Stimulated activated memory B cell treated with anti-CD40 and anti-IgM and Interleukin-4, amounts not matched to agents 10 μg/mL and 1 μg/mL and 100 μg/mL, for 72 hours (primary cell): ENCODE results near the gene NHS.

Experiments used
- ATAC-seq: fragments of 150-1000 bp; cut with Tn5 transposase; 2 replicates; pipeline ENCODE4 v1.10.0; 2021
- H3K27ac Mint-ChIP-seq: one replicate; pipeline ENCODE4 v1.8.0; 2022; ENCODE audit warnings: mild to moderate bottlenecking, mixed read lengths
- H3K27me3 Mint-ChIP-seq: one replicate; pipeline ENCODE4 v1.8.0; 2022; ENCODE audit warnings: mixed read lengths
- H3K36me3 Mint-ChIP-seq: one replicate; pipeline ENCODE4 v1.8.0; 2022; ENCODE audit warnings: mixed read lengths
- H3K4me1 Mint-ChIP-seq: one replicate; pipeline ENCODE4 v1.8.0; 2022; ENCODE audit warnings: mixed read lengths
- H3K4me3 Mint-ChIP-seq: one replicate; pipeline ENCODE4 v1.8.0; 2022; ENCODE audit warnings: mild to moderate bottlenecking, moderate library complexity, mixed read lengths
- H3K9me3 Mint-ChIP-seq: one replicate; pipeline ENCODE4 v1.8.0; 2022; ENCODE audit warnings: mixed read lengths

Gene NHS

GRCh38 chrX:17670874-17671273, 295.9 kb downstream of the NHS start:
- H3K27ac Mint-ChIP-seq = no peak overlapping the region
- no peak overlapping the region for H3K4me3 Mint-ChIP-seq

GRCh38 chrX:17674601-17675000, 299.6 kb downstream of the NHS start:
- no peaks in the 10 kb centered on the region for H3K9me3 Mint-ChIP-seq
- H3K27me3 Mint-ChIP-seq = peaks cover 9% of the 10 kb centered on the region
- no peak overlapping the region for H3K27ac Mint-ChIP-seq
- H3K4me1 Mint-ChIP-seq = no peaks in the 10 kb centered on the region
- H3K36me3 Mint-ChIP-seq = no peaks in the 10 kb centered on the region
- no peak for ATAC-seq
- no peak overlapping the region for H3K4me3 Mint-ChIP-seq

More at GRCh38 chrX:17670874-17671273, 295.9 kb downstream of the NHS start:
- Mint-ChIP-seq H3K36me3 (no peaks in the 10 kb centered on the region), H3K27me3 (peaks cover 8% of the 10 kb centered on the region), H3K4me1 (no peaks in the 10 kb centered on the region), H3K9me3 (no peaks in the 10 kb centered on the region)
- ATAC-seq = no peak

DNA sequence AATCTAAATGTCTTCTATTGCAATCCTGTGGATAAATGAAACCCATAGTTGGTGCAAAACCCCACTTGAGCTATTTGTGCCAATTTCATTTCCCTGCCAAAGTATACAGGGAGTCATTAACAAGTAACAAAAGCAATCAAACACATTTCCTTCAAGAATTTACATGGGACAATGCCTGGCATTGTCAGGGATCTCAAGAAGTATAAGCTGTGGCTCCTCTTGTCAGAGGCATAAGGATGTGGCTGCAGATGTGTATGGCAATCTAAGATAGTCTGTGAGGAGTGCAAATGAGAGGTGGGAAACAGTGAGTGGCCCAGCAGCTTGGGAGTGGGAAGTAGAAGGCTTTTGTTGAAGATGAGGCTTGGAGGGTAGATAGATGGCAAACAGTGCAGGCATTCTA, 304.3 kb downstream of the NHS start:
- Mint-ChIP-seq H3K9me3 (no peaks in the 10 kb centered on the region), H3K4me1 (no peaks in the 10 kb centered on the region), H3K4me3 (no peak overlapping the region), H3K36me3 (no peaks in the 10 kb centered on the region), H3K27ac (no peak overlapping the region), H3K27me3 (peaks cover 20% of the 10 kb centered on the region)
- ATAC-seq = no peak

GRCh38 chrX:17679820-17680219, 304.8 kb downstream of the NHS start:
- no peak overlapping the region for H3K4me3 Mint-ChIP-seq
- no peak overlapping the region for H3K27ac Mint-ChIP-seq
- no peak for ATAC-seq
- peaks cover 20% of the 10 kb centered on the region for H3K27me3 Mint-ChIP-seq
- no peaks in the 10 kb centered on the region for H3K9me3 Mint-ChIP-seq
- H3K36me3 Mint-ChIP-seq = no peaks in the 10 kb centered on the region
- H3K4me1 Mint-ChIP-seq = no peaks in the 10 kb centered on the region

DNA sequence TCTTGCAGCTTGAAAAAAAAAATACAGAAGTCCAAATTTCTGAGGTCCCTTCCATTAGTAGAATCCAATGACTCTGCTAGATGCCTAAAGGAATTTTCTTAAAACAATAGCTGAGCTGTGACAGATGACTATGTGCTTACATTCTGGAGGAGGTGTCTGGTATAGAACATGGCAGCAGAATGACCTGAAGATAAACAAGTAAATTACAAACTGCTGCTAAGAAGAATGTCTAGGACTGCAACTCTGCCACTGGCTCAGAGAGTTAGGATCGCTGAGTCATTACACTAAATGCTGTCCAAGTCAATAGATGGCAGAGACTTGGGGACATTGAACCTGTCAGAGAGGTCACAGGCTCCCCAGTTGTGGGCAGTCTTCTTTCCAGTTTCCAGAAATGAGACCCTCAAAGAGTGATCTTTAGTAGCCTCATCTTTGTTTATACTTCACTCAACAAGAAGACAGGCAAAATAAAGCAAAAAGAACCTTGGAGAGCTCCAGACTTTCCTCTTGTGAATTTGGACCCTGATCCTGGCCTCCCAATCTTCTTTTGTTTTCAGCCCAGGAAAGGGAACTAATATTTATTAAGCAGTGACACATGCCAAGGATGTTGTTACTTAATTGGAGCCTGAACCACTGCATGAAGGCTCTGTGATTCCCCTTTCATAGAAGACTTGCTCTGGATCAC, 305.9 kb downstream of the NHS start:
- Mint-ChIP-seq H3K9me3 (no peaks in the 10 kb centered on the region), H3K27me3 (peaks cover 20% of the 10 kb centered on the region), H3K4me3 (no peak overlapping the region), H3K36me3 (no peaks in the 10 kb centered on the region), H3K4me1 (no peaks in the 10 kb centered on the region), H3K27ac (no peak overlapping the region)
- no peak for ATAC-seq

GRCh38 chrX:17682259-17682658, 307.3 kb downstream of the NHS start:
- Mint-ChIP-seq H3K36me3 (no peaks in the 10 kb centered on the region), H3K27ac (no peak overlapping the region), H3K27me3 (peaks cover 20% of the 10 kb centered on the region), H3K4me1 (no peaks in the 10 kb centered on the region), H3K9me3 (no peaks in the 10 kb centered on the region), H3K4me3 (no peak overlapping the region)
- ATAC-seq = no peak

DNA sequence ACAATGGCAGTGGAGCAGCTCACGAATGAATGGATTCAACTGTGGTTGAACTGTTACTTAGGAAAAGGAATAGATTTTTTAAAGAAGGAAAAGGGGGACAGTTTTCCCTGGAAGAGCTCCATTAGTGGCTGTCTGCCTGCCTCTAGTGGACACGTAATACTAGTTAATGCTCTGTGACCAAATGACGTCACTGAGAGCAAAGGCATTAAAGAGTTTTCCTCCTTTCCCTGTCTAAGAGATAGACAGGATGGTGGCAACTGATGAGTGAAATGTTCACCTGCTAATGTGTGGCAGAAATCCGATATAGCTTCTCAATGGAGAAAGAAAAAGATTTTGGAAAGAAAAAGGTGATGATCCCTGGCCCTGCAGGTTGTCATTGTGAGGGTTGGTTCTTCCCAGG, 310.0 kb downstream of the NHS start:
- Mint-ChIP-seq H3K27me3 (peaks cover 15% of the 10 kb centered on the region), H3K27ac (no peak overlapping the region), H3K4me3 (no peak overlapping the region), H3K36me3 (no peaks in the 10 kb centered on the region), H3K4me1 (no peaks in the 10 kb centered on the region), H3K9me3 (no peaks in the 10 kb centered on the region)
- ATAC-seq = no peak

- H3K36me3 Mint-ChIP-seq = no peaks in the 10 kb centered on the region
- no peaks in the 10 kb centered on the region for H3K4me1 Mint-ChIP-seq
- H3K9me3 Mint-ChIP-seq = no peaks in the 10 kb centered on the region
- peaks cover 9% of the 10 kb centered on the region for H3K27me3 Mint-ChIP-seq
- no peak overlapping the region for H3K4me3 Mint-ChIP-seq
- ATAC-seq = no peak
- H3K27ac Mint-ChIP-seq = no peak overlapping the region
Observed at GRCh38 chrX:17687648-17688047, 312.6 kb downstream of the NHS start.

- H3K4me3 Mint-ChIP-seq = no peak overlapping the region
- no peak overlapping the region for H3K27ac Mint-ChIP-seq
- H3K9me3 Mint-ChIP-seq = no peaks in the 10 kb centered on the region
- no peaks in the 10 kb centered on the region for H3K36me3 Mint-ChIP-seq
- H3K4me1 Mint-ChIP-seq = no peaks in the 10 kb centered on the region
- peaks cover 9% of the 10 kb centered on the region for H3K27me3 Mint-ChIP-seq
- no peak for ATAC-seq
Observed at GRCh38 chrX:17689971-17690409, 315.0 kb downstream of the NHS start.

GRCh38 chrX:17692709-17693346, 317.8 kb downstream of the NHS start:
- Mint-ChIP-seq H3K27ac (no peak overlapping the region), H3K4me3 (no peak overlapping the region), H3K4me1 (no peaks in the 10 kb centered on the region), H3K9me3 (no peaks in the 10 kb centered on the region), H3K27me3 (peaks cover 9% of the 10 kb centered on the region), H3K36me3 (no peaks in the 10 kb centered on the region)
- ATAC-seq = no peak

DNA sequence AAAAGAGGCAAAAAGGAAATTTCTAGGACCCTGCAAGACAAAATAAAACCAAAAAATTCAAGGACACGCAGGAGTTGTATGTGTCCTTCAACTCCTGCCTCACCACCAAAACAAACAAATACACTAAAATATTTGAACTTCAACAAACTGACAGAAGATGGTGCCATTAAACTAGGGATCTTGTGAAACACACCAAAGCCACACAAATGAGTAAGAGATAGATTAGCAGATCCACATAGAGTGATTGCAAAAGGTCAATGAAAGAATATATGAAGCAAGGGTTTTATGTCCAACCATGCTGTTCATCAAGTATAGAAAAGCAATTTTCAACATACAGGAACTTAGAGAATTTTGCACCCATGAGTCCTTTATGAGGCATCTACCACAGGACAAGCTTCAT, 322.2 kb downstream of the NHS start:
- Mint-ChIP-seq H3K4me3 (no peak overlapping the region), H3K36me3 (no peaks in the 10 kb centered on the region), H3K4me1 (no peaks in the 10 kb centered on the region), H3K27ac (no peak overlapping the region), H3K27me3 (peaks cover 8% of the 10 kb centered on the region), H3K9me3 (no peaks in the 10 kb centered on the region)
- no peak for ATAC-seq

GRCh38 chrX:17700976-17701375, 326.0 kb downstream of the NHS start:
- Mint-ChIP-seq H3K4me1 (no peaks in the 10 kb centered on the region), H3K27me3 (peaks cover 8% of the 10 kb centered on the region), H3K4me3 (no peak overlapping the region), H3K36me3 (no peaks in the 10 kb centered on the region), H3K9me3 (no peaks in the 10 kb centered on the region), H3K27ac (no peak overlapping the region)
- ATAC-seq = no peak

DNA sequence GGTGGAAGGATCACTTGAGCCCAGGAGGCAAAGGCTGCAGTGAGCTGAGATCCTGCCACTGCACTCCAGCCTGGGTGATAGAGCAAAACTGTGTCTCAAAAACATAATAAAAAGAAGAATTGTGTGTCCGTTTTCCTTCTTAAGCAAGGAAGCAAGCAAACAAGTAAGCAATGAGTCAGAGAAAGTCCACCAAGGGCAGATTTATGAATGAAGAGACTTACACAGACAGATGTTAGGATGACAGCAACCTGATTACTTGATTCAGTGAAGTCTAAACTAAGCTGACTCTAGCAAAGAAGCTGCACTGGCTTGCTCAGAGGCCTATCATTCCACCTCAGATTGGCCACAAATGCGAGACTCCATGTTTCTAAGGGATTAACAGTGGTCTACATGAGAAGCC, 328.2 kb downstream of the NHS start:
- Mint-ChIP-seq H3K27me3 (peaks cover 8% of the 10 kb centered on the region), H3K4me3 (no peak overlapping the region)

GRCh38 chrX:17705211-17705610, 330.2 kb downstream of the NHS start:
- Mint-ChIP-seq H3K27ac (no peak overlapping the region), H3K4me1 (no peaks in the 10 kb centered on the region), H3K36me3 (no peaks in the 10 kb centered on the region), H3K27me3 (peaks cover 8% of the 10 kb centered on the region), H3K4me3 (no peak overlapping the region), H3K9me3 (no peaks in the 10 kb centered on the region)
- no peak for ATAC-seq

More for the DNA sequence above, 328.2 kb downstream of the NHS start:
- Mint-ChIP-seq H3K9me3 (no peaks in the 10 kb centered on the region), H3K36me3 (no peaks in the 10 kb centered on the region), H3K27ac (no peak overlapping the region), H3K4me1 (no peaks in the 10 kb centered on the region)
- no peak for ATAC-seq

GRCh38 chrX:17706676-17707075, 331.7 kb downstream of the NHS start:
- Mint-ChIP-seq H3K4me1 (no peaks in the 10 kb centered on the region), H3K27ac (no peak overlapping the region), H3K4me3 (no peak overlapping the region), H3K9me3 (no peaks in the 10 kb centered on the region), H3K27me3 (peaks cover 5% of the 10 kb centered on the region), H3K36me3 (no peaks in the 10 kb centered on the region)
- ATAC-seq = no peak

DNA sequence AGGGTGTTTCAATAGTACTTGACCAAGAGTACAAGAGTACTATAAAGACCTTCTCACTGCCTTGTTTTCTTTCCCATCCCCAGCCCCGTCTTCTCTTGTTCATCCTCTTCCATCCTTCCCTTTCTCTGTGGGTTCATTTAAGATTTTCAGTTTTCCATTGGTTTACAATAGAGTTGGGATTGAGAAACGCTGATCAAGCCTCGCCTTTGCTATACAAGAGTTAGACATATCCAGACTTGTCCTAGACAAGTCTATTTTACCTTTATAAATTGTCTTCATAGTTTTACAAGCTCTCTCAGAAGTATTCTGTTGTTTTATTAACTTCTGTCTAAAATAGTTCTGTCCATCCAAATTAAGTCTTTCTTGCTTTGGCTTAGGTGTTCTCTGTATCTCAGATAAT, 332.7 kb downstream of the NHS start:
- no peak for ATAC-seq
- Mint-ChIP-seq H3K4me3 (no peak overlapping the region), H3K4me1 (no peaks in the 10 kb centered on the region), H3K9me3 (no peaks in the 10 kb centered on the region), H3K27me3 (no peaks in the 10 kb centered on the region), H3K36me3 (no peaks in the 10 kb centered on the region), H3K27ac (no peak overlapping the region)
